HPDE6-E6E7 (cell line): ENCODE results near the gene SPATC1L.
"Not testable (repeated sequence)": the region's sequence is repeated elsewhere in the genome, so short reads cannot be mapped to it uniquely, and the experiment has no call there.

Experiments
- DNase-seq: peaks from one replicate; pipeline ENCODE4 v3.0.0; 2011; ENCODE audit warnings: missing footprints; ENCODE audit errors: extremely low spot score

SPATC1L gene

GRCh38 chr21:46183337-46183909 lies 836 bp downstream of the SPATC1L start:
- DNase-seq: not testable (repeated sequence)

DNA sequence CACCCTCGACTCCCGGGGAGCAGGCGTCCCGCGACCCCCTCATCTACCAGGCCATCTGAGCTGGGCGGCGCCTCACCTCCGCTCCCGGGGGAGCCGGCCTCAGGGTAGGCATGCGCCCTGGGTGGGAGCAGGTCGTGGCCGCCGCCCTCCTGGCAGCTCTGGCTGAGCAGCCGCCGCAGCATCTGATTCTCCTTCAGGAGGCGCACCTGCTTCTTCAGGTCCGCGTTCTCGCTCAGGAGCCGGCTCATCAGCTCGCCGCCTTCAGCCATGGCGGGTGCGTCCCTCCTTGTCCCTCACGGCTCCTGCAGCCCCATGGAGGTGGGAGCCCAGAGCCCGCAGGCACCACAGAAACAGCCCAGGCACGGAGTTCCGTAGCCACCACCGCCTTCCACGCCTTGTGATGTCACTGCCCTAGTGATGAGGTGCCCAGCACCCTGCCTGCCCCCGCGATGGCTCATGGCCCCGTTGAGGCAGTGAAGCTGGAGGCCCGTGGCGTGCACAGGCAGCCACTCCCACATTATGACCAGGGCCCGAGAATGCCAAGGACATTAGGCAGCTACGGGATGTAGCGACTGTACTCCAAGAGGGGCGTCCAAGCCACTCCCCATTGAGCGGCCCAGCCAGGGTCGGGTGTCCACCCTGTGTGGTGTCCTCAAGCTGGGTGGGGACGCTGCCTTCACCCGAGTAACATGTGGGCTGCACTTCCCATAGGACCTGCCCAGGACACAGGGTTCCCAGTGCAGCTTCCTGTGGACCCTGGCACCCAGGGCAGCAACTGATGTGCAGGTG lies 1.5 kb downstream of the SPATC1L start:
- DNase-seq: no peak

DNA sequence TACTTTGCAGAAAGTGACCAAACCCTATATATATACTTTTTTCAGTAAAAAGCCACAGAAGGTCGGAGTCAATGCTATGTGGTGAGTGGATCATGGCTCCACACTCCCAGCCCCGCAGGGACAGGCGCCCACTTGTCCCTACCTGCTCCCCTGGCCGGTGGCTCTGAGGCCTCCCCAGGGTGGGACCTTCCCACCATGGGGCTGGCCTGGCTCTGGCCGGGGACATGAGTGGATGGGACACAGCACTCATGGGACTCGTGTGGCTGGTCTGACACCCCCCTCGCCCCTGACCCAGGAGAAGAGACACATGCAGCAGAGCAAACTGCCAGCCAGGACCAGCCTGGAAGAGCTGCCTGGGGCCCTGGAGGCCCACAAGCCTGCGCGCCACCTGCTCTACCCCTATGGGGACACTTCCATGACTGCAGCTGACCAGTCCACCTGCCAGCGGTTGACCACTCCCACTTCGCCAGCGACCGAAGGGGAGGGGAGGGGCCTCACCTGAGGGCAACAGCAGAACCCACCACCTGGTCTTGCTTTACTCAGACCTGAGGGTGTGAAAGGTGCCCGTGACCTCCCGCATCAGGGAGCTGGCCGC lies 2.2 kb downstream of the SPATC1L start:
- no peak for DNase-seq

GRCh38 chr21:46181436-46181835 lies 2.8 kb downstream of the SPATC1L start:
- no peak for DNase-seq

DNA sequence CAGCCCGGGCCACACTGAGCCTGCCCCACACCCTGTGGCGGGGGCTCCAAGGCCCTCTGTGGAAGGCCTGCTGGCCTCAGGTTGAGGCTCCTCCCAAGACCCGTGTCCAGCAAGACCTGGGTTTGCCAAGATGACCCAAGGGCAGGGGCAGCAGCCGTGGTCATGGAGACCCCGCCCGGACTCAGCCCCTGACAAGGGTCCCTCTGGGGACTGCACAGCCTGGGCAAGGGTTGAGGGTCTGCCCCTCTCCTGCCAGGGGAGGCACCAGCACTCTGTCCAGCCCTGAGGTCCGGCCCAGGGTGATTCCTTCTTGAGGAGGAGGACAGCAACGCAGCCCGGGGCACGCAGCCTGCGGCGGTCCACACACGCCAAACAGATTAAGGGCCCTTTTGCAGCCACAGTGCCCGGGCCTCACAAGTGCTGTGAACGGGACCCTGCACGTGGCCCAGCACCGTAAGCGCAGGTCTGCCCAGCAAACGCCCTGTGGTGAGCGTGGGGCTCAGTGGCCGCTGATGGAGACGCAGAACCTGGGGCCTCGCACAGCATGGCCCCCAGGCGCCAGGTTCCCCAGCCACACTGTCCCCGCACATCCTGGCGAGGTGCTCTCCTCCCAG lies 3.4 kb downstream of the SPATC1L start:
- no peak for DNase-seq

DNA sequence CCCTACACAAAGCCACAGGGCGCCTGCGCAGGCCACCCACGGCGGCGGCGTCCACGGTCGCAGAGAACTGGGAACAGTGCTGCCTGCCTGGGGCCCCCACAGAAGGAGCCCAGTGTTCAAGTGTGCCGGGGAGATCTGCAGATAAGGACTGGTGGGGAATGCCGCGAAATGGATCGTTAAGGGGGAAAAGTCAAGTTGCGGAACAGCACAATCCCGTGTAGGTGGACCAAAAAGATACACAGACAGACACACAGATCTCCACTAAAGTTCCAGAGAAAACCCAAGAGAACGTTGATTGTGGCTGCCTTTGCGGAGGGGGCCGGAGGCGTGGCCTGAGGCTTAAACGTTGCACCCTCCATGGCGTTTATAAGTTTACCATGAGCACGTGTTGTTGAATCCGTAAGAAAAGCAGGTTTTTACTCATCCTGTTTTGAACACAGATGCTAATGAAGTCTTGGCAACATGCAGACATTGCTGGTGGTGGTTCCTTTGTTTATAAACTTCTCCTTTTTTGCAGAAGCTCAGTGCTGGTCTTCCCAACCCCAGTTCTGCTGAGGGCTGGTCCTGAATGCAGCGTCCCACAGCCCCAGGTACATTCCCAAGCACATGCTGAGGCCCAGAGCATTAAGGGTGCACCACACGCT lies 4.1 kb downstream of the SPATC1L start:
- DNase-seq: no peak

GRCh38 chr21:46179708-46180078 lies 4.6 kb downstream of the SPATC1L start:
- DNase-seq: no peak

DNA sequence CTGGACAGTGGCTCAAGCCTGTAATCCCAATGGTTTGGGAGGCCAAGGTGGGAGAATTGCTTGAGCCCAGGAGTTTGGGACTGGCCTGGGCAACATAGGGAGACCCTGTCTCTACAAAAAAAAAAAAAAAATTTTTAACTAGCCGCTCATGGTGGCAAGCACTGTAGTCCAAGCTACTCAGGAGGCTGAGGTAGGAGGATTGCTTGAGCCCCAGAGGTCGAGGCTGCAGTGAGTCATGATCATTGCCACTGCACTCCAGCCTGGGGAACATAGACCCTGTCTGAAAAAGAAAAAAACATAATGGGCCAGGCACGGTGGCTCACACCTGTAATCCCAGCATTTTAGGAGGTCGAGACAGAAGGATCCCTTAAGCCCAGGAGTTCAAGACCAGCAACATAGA lies 5.3 kb downstream of the SPATC1L start:
- DNase-seq: no peak

GRCh38 chr21:46176443-46177129 lies 7.7 kb downstream of the SPATC1L start:
- not testable (repeated sequence) for DNase-seq

DNA sequence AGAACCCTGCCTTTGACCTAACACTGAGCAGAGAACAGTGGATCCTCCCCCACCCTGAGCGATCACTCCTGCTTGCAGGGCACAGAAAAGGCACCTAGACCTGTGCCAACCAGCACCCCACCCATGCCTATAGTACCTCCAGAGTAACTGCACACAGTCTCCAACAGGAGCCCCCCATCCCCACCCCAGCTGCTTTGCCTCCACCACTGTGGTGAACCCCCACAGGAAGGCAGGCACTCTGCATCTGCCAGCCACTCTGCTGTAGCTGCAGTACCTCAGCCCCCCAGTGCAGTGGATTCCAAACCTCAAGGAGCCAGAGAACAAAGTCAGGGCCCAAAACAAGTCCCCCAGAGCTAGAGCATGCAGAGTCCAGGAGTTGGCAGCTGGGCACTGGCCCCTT lies 10.7 kb downstream of the SPATC1L start:
- no peak for DNase-seq

- DNase-seq: no peak
These were observed 11.3 kb downstream of the SPATC1L start for GRCh38 chr21:46172863-46173528.

DNA sequence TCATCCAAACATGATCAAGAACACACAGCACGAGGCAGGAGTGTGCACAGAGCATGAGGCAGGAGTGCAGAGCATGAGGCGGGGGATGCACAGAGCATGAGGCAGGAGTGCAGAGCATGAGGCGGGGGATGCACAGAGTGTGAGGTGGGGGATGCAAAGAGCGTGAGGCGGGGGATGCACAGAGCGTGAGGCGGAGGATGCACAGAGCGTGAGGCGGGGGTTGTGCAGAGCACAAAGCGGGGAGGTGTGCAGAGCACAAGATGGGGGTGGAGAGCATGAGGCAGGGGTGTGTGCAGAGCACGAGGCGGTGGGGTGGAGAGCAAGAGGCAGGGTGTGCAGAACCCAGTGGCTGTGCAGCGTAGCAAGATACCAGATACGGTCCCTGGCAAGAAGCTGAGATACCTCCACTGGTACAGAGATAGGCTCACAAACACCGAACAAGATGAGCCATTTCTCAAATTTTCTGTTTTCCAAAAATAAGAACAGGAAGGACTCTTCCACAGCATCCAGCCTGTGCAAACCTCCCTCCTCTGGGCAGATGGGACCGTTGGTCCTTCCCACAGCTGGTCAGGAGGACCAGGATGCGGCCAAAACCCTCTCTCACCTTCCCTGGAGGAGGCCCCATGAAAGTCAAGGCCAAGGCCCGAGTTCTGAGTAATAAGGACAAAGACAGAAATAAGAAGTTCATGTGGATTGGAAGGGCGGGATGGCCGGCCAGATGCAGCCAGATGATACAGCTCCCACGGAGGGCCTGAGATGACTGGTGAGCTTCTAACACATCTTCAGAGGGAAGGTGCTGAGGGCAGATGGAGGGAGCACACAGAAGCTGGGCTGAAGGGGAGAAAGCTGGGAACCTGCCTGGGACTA lies 12.0 kb downstream of the SPATC1L start:
- DNase-seq: no peak

- no peak for DNase-seq
These were observed 12.7 kb downstream of the SPATC1L start for GRCh38 chr21:46171585-46171984.

- not testable (repeated sequence) for DNase-seq
These were observed 13.6 kb downstream of the SPATC1L start for GRCh38 chr21:46170436-46171193.

DNA sequence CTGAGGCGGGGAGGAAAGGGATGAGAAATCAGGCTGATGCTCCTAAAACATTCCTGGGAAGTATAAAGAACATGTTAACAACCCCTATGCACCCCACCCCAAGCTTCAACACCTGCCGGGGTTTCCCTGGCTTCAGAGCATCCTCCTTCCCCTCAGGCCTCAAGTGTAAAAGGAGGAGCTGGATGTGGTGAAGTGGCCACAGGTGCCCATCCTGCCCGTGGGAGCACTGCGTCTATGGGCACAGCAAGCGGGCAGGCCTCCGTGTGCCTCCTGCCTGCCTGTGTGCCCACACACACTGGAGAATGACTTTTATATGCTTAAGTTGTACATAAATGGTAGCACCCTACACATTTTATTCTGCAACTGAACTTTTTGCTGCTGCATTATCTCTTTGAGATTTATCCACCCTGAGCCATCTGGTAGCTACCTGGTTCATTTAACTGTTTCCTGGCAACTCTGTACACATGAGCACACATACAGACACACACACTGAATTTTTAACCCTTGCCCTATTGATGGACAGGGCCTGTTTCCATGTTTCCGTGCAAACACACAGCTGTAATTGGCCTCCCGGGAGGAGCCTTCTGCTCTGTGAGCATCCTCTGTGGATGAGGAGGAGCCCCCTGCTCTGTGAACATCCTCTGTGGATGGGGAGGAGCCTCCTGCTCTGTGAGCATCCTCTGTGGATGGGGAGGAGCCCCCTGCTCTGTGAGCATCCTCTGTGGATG lies 15.4 kb downstream of the SPATC1L start:
- DNase-seq: no peak

DNA sequence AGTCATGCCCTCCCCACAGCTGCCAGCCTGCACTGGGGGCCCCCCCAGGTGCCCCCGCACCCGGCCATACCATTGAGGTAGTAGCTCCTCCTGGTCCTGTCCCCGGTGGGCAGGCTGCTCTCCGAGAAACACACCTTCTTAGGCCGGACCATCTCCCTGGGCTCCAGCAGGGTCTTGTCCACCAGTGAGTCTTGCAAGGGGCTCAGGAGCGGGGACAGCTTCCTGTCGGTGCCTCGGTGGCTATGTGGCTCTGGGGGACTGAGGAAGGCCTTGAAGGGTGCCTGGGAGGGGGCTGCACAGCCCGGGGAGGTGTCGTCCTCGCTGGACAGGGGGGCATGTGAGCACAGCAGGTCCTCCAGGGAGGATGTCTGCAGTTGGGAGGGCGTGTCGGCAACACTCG lies 16.0 kb downstream of the SPATC1L start:
- DNase-seq: no peak

- no peak for DNase-seq
These were observed 19.2 kb downstream of the SPATC1L start for GRCh38 chr21:46165098-46165497.

- no peak for DNase-seq
These were observed 20.9 kb downstream of the SPATC1L start for GRCh38 chr21:46163380-46163779.
